K562 (cell line): Measurements from ENCODE around the gene CPNE9. TPM values are rescaled to one million over a fixed set of nuclear protein-coding genes. Genes with fewer than 3 reads are reported as not detected.
A peak's percentile ranks its signal among the peaks of the same experiment; 100 is the strongest.

Source experiments
- ATAC-seq: fragments of 200-7000 bp; cut with Tn5 transposase; 3 replicates; pipeline ENCODE4 v1.9.1; 2020; ENCODE audit warnings: moderate library complexity
- BruUV-seq: library from RNA; stranded (reverse); fragments of 400-500 nt; replicated peaks from 2 replicates; lab custom pipeline; 2021; lab: Mats Ljungman, UMichigan
- CTCF ChIA-PET: fragments of 300-600 bp; formaldehyde crosslinking; extraction: SDS; loops from one replicate; lab custom pipeline; 2021; ENCODE audit warnings: low intra/inter-chr PET ratio; lab: Yijun Ruan, JAX
- POLR2A ChIA-PET: fragments of 300-600, 350-650 bp; sonication (Branson Sonifier 250); formaldehyde crosslinking; extraction: SDS; loops from one replicate; lab custom pipeline; 2021; ENCODE audit warnings: antibody characterized with exemption, inconsistent platforms; lab: Yijun Ruan, JAX
- DNase-seq, 4 experiments: peaks; one replicate each; pipeline versions ENCODE4 v3.0.0 to v3.0.0-alpha.2; 2011 to 2018; ENCODE audit warnings: low spot score in 3 of 4, mixed read lengths in 3 of 4; ENCODE audit errors: extremely low read depth in 1 of 4
- FAIRE-seq: peaks from 2 replicates; lab custom pipeline; 2011; peaks lifted over from hg19 to GRCh38; lab: Jason Lieb, UNC
- H2AFZ ChIP-seq: 2 replicates; pipeline ENCODE4 v1.6.0; 2011; ENCODE audit warnings: low read depth, low read length, control low read depth, inconsistent platforms
- H3K27ac ChIP-seq: fragments of 200-600 bp; 3 replicates; pipeline ENCODE4 v1.8.0; 2011; ENCODE audit warnings: low read depth, mild to moderate bottlenecking, control low read depth, inconsistent platforms, low read length, moderate library complexity, mixed read lengths; ENCODE audit errors: extremely low read depth
- H3K27me3 ChIP-seq, 2 experiments: fragments of 300-600 bp in 1 of 2; 2 replicates in 1 of 2; 3 replicates in 1 of 2; pipeline versions ENCODE4 v1.6.0 to v1.8.0; 2011; ENCODE audit warnings: inconsistent platforms in 2 of 2, low read length in 2 of 2, mild to moderate bottlenecking in 1 of 2, mixed read lengths in 1 of 2, moderate library complexity in 1 of 2; ENCODE audit not compliant: control insufficient read depth in 2 of 2, insufficient read depth in 2 of 2
- H3K36me3 ChIP-seq: fragments of 300-600 bp; 3 replicates; pipeline ENCODE4 v1.8.0; 2011; ENCODE audit warnings: mild to moderate bottlenecking, low read length, inconsistent platforms; ENCODE audit not compliant: control insufficient read depth, insufficient read depth
- H3K4me1 ChIP-seq, 2 experiments: fragments of 200-600 bp in 1 of 2; replicated peaks in 1 of 2; 2 replicates in 1 of 2; 3 replicates in 1 of 2; pipeline versions ENCODE4 v1.5.1 to v1.8.0; 2011; ENCODE audit warnings: inconsistent platforms in 2 of 2, low read length in 2 of 2, mild to moderate bottlenecking in 1 of 2, mixed read lengths in 1 of 2, moderate library complexity in 1 of 2; ENCODE audit not compliant: control insufficient read depth in 2 of 2, insufficient read depth in 2 of 2
- H3K4me2 ChIP-seq: 2 replicates; pipeline ENCODE4 v1.6.1; 2011; ENCODE audit warnings: low read length, control low read depth, inconsistent platforms, mixed read lengths; ENCODE audit not compliant: insufficient read depth
- H3K4me3 ChIP-seq: fragments of 200-600 bp; sonication (generic), shearing (Covaris generic); 2 replicates; pipeline ENCODE4 v1.5.1; 2016; ENCODE audit warnings: control low read depth, inconsistent platforms
- H3K79me2 ChIP-seq: fragments of 200-600 bp; 3 replicates; pipeline ENCODE4 v1.8.0; 2011; ENCODE audit warnings: low read length, inconsistent platforms; ENCODE audit not compliant: control insufficient read depth, insufficient read depth
- H3K9ac ChIP-seq, 2 experiments: 2 replicates each; pipeline versions ENCODE4 v1.6.0 to v1.6.1; 2011; ENCODE audit warnings: low read depth in 2 of 2, low read length in 2 of 2, control low read depth in 1 of 2, inconsistent platforms in 1 of 2, mild to moderate bottlenecking in 1 of 2, mixed read lengths in 1 of 2; ENCODE audit not compliant: insufficient read depth in 1 of 2
- H3K9me1 ChIP-seq: one replicate; pipeline ENCODE4 v1.6.0; 2011; ENCODE audit warnings: inconsistent platforms, mild to moderate bottlenecking, low read length, moderate library complexity; ENCODE audit not compliant: control insufficient read depth, insufficient read depth
- H3K9me3 ChIP-seq: replicated peaks from 2 replicates; pipeline ENCODE4 v1.5.1; 2011; ENCODE audit warnings: low read depth, low read length, inconsistent platforms; ENCODE audit not compliant: control insufficient read depth, insufficient read depth
- H4K20me1 ChIP-seq: replicated peaks from 2 replicates; pipeline ENCODE4 v1.6.1; 2011; ENCODE audit warnings: low read length, inconsistent platforms, mixed read lengths; ENCODE audit not compliant: control insufficient read depth, insufficient read depth
- CC2D1A ChIP-seq: fragments of 450-650 bp; IDR thresholded peaks from 2 replicates; pipeline ENCODE4 v1.6.1; 2017; ENCODE audit warnings: mild to moderate bottlenecking
- ELF1 ChIP-seq: fragments of 200-800 bp; sonication (Bioruptor generic); IDR thresholded peaks from 2 replicates; pipeline ENCODE4 v1.6.1; 2016; ENCODE audit warnings: missing genetic modification characterization, missing compliant biosample characterization
- ETV6 ChIP-seq, 3 experiments: fragments of 150-350 bp in 1 of 3; sonication (generic) in 1 of 3; formaldehyde crosslinking in 1 of 3; IDR thresholded peaks; 2 replicates each; pipeline versions ENCODE4 v1.6.1 to v1.8.0; 2014 to 2022; ENCODE audit warnings: borderline replicate concordance in 2 of 3, low read depth in 2 of 3, antibody characterized with exemption in 1 of 3, low read length in 1 of 3, mild to moderate bottlenecking in 1 of 3, missing genetic modification reagents in 1 of 3
- KLF6 ChIP-seq: fragments of 250-450 bp; sonication (Bioruptor Pico); IDR thresholded peaks from 2 replicates; pipeline ENCODE4 v1.4.0; 2020; ENCODE audit warnings: mild to moderate bottlenecking, moderate library complexity, borderline replicate concordance
- MAFK ChIP-seq: IDR thresholded peaks from 2 replicates; pipeline ENCODE4 v1.6.1; 2011; ENCODE audit warnings: low read length, improper control_type of control experiment
- NFE2L1 ChIP-seq: fragments of 450-650 bp; IDR thresholded peaks from 2 replicates; pipeline ENCODE4 v1.6.1; 2016; ENCODE audit warnings: missing genetic modification characterization, low read depth, mild to moderate bottlenecking, missing compliant biosample characterization, moderate library complexity, borderline replicate concordance
- NR2C1 ChIP-seq, 2 experiments: fragments of 450-650 bp; IDR thresholded peaks; 2 replicates each; pipeline ENCODE4 v1.6.1; 2017; ENCODE audit warnings: mild to moderate bottlenecking in 2 of 2, antibody characterized with exemption in 1 of 2, inconsistent platforms in 1 of 2, missing compliant biosample characterization in 1 of 2, missing genetic modification characterization in 1 of 2
- PRMT5 ChIP-seq: sonication (generic); formaldehyde crosslinking; IDR thresholded peaks from 2 replicates; pipeline ENCODE4 v1.5.0; 2020; ENCODE audit warnings: missing genetic modification reagents
- SIN3A ChIP-seq, 2 experiments: fragments of 150-350 bp in 1 of 2; IDR thresholded peaks; 2 replicates each; pipeline ENCODE4 v1.6.1; 2011 to 2016; ENCODE audit warnings: borderline replicate concordance in 2 of 2, low read depth in 2 of 2, low read length in 2 of 2, mild to moderate bottlenecking in 2 of 2, moderate library complexity in 2 of 2; ENCODE audit not compliant: control insufficient read depth in 1 of 2
- ZNF165 ChIP-seq: fragments of 250-450 bp; sonication (Bioruptor Pico); IDR thresholded peaks from 2 replicates; pipeline ENCODE4 v1.4.0; 2020; ENCODE audit warnings: borderline replicate concordance
- ZNF175 ChIP-seq: fragments of 200-800 bp; sonication (Bioruptor generic); IDR thresholded peaks from 2 replicates; pipeline ENCODE4 v1.6.1; 2016; ENCODE audit warnings: low read depth, mild to moderate bottlenecking, missing genetic modification characterization, missing compliant biosample characterization
- ZNF583 ChIP-seq: fragments of 250-450 bp; sonication (Bioruptor Pico); IDR thresholded peaks from 2 replicates; pipeline ENCODE4 v1.4.0; 2020
- WGBS: fragments of 100-300 bp; shearing (Covaris generic); methylation state at CpG from one replicate; pipeline ENCODE4 v1.1.6; 2016; ENCODE audit warnings: low coverage, mixed read lengths; ENCODE audit not compliant: insufficient coverage; ENCODE audit errors: missing lambda C conversion rate; 5-methylcytosine and 5-hydroxymethylcytosine counted together
- in situ Hi-C: fragments of 300-500 bp; cut with MboI; formaldehyde crosslinking; loops from 4 replicates; pipeline ENCODE4 v1.15.0; 2018; ENCODE audit warnings: inconsistent platforms, mixed read lengths
- intact Hi-C: fragments of 100-400 bp; cut with micrococcal nuclease; formaldehyde crosslinking; loops from 2 replicates; pipeline ENCODE4 v1.14.2; 2022
- polyA plus RNA-seq, 8 experiments: library from polyadenylated mRNA; depleted of rRNA in 4 of 8; stranded (reverse) in 5 of 8; unstranded in 3 of 8; fragments of >200 nt; fragmentation: Nextera tagmentation in 2 of 8; fragmentation: Illumina TruSeq in 1 of 8; extraction: Ambion mirVana in 2 of 8; extraction: Trizol in 1 of 8; gene quantifications; 2 replicates each; pipeline versions ENCODE4 v1.2.1 to v1.2.3, GENCODE V29; 2011 to 2014; ENCODE audit warnings: inconsistent platforms in 1 of 8, missing spikeins in 1 of 8
- total RNA-seq, 7 experiments: library from RNA; depleted of rRNA in 6 of 7; stranded (reverse); fragments of >200 nt in 6 of 7; fragmentation: Illumina TruSeq in 2 of 7; extraction: Trizol in 2 of 7; gene quantifications; 2 replicates each; pipeline versions ENCODE4 v1.2.1 to v1.2.3, GENCODE V29; 2011 to 2021; ENCODE audit warnings: low replicate concordance in 1 of 7
- TF ChIP-seq, protein P1 (sequence below), 2 experiments: fragments of 450-650 bp in 1 of 2; IDR thresholded peaks; 2 replicates each; pipeline ENCODE4 v1.6.1; 2011 to 2017; ENCODE audit warnings: low read depth in 2 of 2, antibody characterized with exemption in 1 of 2, borderline replicate concordance in 1 of 2, low read length in 1 of 2, mild to moderate bottlenecking in 1 of 2, mixed read lengths in 1 of 2; ENCODE audit not compliant: control insufficient read depth in 1 of 2
- TF ChIP-seq, protein P2 (sequence below): fragments of 250-450 bp; sonication (Bioruptor Pico); IDR thresholded peaks from 2 replicates; pipeline ENCODE4 v1.5.0; 2022; ENCODE audit warnings: mild to moderate bottlenecking

Gene CPNE9
- total and polyA plus RNA-seq, 9 of the 15 experiments (the other 6 are each of a cell fraction or from before 2014, with no cell fraction given) = 0.22 to 0.56 (median 0.29) TPM; not detected in 3

DNA sequence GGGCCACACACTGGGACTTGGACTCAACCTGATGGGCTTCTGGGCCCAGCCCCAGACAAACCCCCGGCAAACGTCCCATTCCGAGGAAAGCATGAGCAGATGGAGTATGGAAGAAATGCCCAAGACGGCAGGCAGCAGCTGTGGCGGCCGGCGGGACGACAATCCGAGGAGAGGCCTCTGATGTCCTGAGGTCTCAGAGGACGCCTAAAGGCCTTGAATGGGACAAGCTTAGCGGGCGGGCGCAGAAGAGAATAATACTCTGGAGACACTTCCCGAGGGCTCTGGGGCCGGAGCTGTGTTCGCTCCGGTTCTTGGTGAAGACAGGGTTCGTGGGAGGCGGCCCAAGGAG, 45.6 kb downstream of the CPNE9 start:
- no peak for FAIRE-seq
- 18% methylated on average over 19 of the region's 19 CpGs for whole genome bisulfite sequencing
- BruUV-seq = TSS peak; percentile 89
- no peak for TF ChIP-seq ZNF175 (CRISPR knock-in tag)
- no peak for TF ChIP-seq SIN3A (IDR thresholded peaks at IDR 0.05; ENCODE audit: borderline replicate concordance in 2 of 2, control insufficient read depth in 1 of 2, low read depth in 2 of 2, low read length in 2 of 2)
- TF ChIP-seq ZNF583 (CRISPR knock-in tag) = 0 out of 2 replicates have a peak, but pooled peaks have one; percentile 52
- TF ChIP-seq, protein P1, sequence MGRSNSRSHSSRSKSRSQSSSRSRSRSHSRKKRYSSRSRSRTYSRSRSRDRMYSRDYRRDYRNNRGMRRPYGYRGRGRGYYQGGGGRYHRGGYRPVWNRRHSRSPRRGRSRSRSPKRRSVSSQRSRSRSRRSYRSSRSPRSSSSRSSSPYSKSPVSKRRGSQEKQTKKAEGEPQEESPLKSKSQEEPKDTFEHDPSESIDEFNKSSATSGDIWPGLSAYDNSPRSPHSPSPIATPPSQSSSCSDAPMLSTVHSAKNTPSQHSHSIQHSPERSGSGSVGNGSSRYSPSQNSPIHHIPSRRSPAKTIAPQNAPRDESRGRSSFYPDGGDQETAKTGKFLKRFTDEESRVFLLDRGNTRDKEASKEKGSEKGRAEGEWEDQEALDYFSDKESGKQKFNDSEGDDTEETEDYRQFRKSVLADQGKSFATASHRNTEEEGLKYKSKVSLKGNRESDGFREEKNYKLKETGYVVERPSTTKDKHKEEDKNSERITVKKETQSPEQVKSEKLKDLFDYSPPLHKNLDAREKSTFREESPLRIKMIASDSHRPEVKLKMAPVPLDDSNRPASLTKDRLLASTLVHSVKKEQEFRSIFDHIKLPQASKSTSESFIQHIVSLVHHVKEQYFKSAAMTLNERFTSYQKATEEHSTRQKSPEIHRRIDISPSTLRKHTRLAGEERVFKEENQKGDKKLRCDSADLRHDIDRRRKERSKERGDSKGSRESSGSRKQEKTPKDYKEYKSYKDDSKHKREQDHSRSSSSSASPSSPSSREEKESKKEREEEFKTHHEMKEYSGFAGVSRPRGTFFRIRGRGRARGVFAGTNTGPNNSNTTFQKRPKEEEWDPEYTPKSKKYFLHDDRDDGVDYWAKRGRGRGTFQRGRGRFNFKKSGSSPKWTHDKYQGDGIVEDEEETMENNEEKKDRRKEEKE (IDR thresholded peaks at IDR 0.05; ENCODE audit: borderline replicate concordance in 1 of 2, control insufficient read depth in 1 of 2, low read depth in 2 of 2, low read length in 1 of 2) = peak in 1 of 2 experiments; percentile 46; a peak in 1 of 4 replicates
- no peak for TF ChIP-seq NR2C1 (IDR thresholded peaks at IDR 0.05)
- no peak for TF ChIP-seq NR2C1 (tag; IDR thresholded peaks at IDR 0.05)
- TF ChIP-seq MAFK = no peak
- TF ChIP-seq, protein P2, sequence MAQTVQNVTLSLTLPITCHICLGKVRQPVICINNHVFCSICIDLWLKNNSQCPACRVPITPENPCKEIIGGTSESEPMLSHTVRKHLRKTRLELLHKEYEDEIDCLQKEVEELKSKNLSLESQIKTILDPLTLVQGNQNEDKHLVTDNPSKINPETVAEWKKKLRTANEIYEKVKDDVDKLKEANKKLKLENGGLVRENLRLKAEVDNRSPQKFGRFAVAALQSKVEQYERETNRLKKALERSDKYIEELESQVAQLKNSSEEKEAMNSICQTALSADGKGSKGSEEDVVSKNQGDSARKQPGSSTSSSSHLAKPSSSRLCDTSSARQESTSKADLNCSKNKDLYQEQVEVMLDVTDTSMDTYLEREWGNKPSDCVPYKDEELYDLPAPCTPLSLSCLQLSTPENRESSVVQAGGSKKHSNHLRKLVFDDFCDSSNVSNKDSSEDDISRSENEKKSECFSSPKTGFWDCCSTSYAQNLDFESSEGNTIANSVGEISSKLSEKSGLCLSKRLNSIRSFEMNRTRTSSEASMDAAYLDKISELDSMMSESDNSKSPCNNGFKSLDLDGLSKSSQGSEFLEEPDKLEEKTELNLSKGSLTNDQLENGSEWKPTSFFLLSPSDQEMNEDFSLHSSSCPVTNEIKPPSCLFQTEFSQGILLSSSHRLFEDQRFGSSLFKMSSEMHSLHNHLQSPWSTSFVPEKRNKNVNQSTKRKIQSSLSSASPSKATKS (CRISPR knock-in tag) = no peak
- TF ChIP-seq KLF6 = 0 out of 2 replicates have a peak, but pooled peaks have one; percentile 7
- no peak for TF ChIP-seq ELF1 (tag)
- TF ChIP-seq ETV6 (IDR thresholded peaks at IDR 0.05; ENCODE audit: borderline replicate concordance in 1 of 2, low read depth in 2 of 2, low read length in 1 of 2) = no peak
- TF ChIP-seq ETV6 (CRISPR knock-in tag; IDR thresholded peaks at IDR 0.05; ENCODE audit: borderline replicate concordance) = no peak
- 0 out of 2 replicates have a peak, but pooled peaks have one; percentile 41 for TF ChIP-seq ZNF165
- no peak for TF ChIP-seq NFE2L1 (tag)
- TF ChIP-seq CC2D1A = no peak
- TF ChIP-seq PRMT5 (CRISPR knock-in tag) = no peak

More for the DNA sequence above, 45.6 kb downstream of the CPNE9 start:
- Histone ChIP-seq H4K20me1 (no peaks in the 10 kb centered on the region), H3K27ac (peak overlapping the region; percentile 82), H3K9me3 (no peaks in the 10 kb centered on the region), H3K36me3 (peaks cover 70% of the 10 kb centered on the region), H3K9me1 (no peaks in the 10 kb centered on the region), H3K79me2 (peaks cover 16% of the 10 kb centered on the region), H2AFZ (peak overlapping the region; percentile 95), H3K9ac (peak overlapping the region; percentile 73 to 94), H3K4me3 (peak overlapping the region; percentile 69), H3K27me3 (no peaks in the 10 kb centered on the region), H3K4me1 (peaks cover 12 to 27% of the 10 kb centered on the region in 2 experiments; a peak in 4 of 5 replicates), H3K4me2 (peak overlapping the region; percentile 80)
- ChIA-PET POLR2A (interaction anchor here (0.6 to 5.4 kb wide), 13 partner anchors 8 to 572 kb away, joined by 3 to 58 read pairs (median 4); partner anchors contain the start of genes ARPC4, BRPF1, EMC3 and MTMR14), CTCF (interaction anchor here (0.7 kb wide), 1 partner anchor 35 kb away, joined by 3 read pairs; no protein-coding TSS in a partner anchor)
- in situ Hi-C loops = no loop called here
- DNase-seq (no peak), ATAC-seq (peak; percentile 65)
- intact Hi-C loops = loop anchor here (1.0 kb wide), 1 partner anchor 18 kb away; the partner anchor contains the start of gene BRPF1
